Kidney epithelial cell (primary cell): ENCODE results near the gene NCOA3. TPM values are rescaled to one million over a fixed set of nuclear protein-coding genes. Genes with fewer than 3 reads are reported as not detected.

ENCODE experiments used
- DNase-seq: peaks from one replicate; pipeline ENCODE4 v3.0.0-alpha.2; 2010; ENCODE audit warnings: low read depth
- H3K27me3 ChIP-seq: 2 replicates; pipeline ENCODE4 v1.6.0; 2011; ENCODE audit warnings: low read length; ENCODE audit not compliant: control insufficient read depth, insufficient read depth
- H3K36me3 ChIP-seq: 2 replicates; pipeline ENCODE4 v1.5.1; 2011; ENCODE audit warnings: low read length; ENCODE audit not compliant: control insufficient read depth, insufficient read depth
- H3K4me3 ChIP-seq: 2 replicates; pipeline ENCODE4 v1.5.1; 2011; ENCODE audit warnings: low read depth, mild to moderate bottlenecking, control low read depth, low read length
- CTCF ChIP-seq: IDR thresholded peaks from 2 replicates; pipeline ENCODE4 v1.5.1; 2011; ENCODE audit warnings: mild to moderate bottlenecking, moderate library complexity, low read length, control low read depth, inconsistent platforms; ENCODE audit not compliant: insufficient read depth, poor library complexity, severe bottlenecking
- total RNA-seq: library from RNA; depleted of rRNA; stranded (reverse); fragments of >200 nt; gene quantifications from 2 replicates; pipeline ENCODE4 v1.2.3, GENCODE V29; 2015

NCOA3 gene
- total RNA-seq, 1 donor from 2014 or later = 27.3 TPM

- H3K36me3 ChIP-seq = no peaks in the 10 kb centered on the region
- no peak overlapping the region for H3K4me3 ChIP-seq
- no peaks in the 10 kb centered on the region for H3K27me3 ChIP-seq
- no peak for DNase-seq
- no peak for TF ChIP-seq CTCF
Observed at GRCh38 chr20:47606414-47606982, 104.8 kb downstream of the NCOA3 start.

- no peak for TF ChIP-seq CTCF
- H3K4me3 ChIP-seq = no peak overlapping the region
- no peaks in the 10 kb centered on the region for H3K27me3 ChIP-seq
- peak; percentile 28 for DNase-seq
- no peaks in the 10 kb centered on the region for H3K36me3 ChIP-seq
Observed at GRCh38 chr20:47606983-47607613, 105.4 kb downstream of the NCOA3 start.

GRCh38 chr20:47609001-47609400 is 107.3 kb downstream of the NCOA3 start:
- no peak for TF ChIP-seq CTCF
- DNase-seq = no peak
- Histone ChIP-seq H3K27me3 (no peaks in the 10 kb centered on the region), H3K4me3 (no peak overlapping the region), H3K36me3 (no peaks in the 10 kb centered on the region)

- TF ChIP-seq CTCF = no peak
- peak; percentile 85 for DNase-seq
- no peak overlapping the region for H3K4me3 ChIP-seq
- H3K36me3 ChIP-seq = no peaks in the 10 kb centered on the region
- no peaks in the 10 kb centered on the region for H3K27me3 ChIP-seq
Observed at GRCh38 chr20:47610247-47610944, 108.7 kb downstream of the NCOA3 start.

- no peak for DNase-seq
- no peak for TF ChIP-seq CTCF
- no peak overlapping the region for H3K4me3 ChIP-seq
- no peaks in the 10 kb centered on the region for H3K27me3 ChIP-seq
- no peaks in the 10 kb centered on the region for H3K36me3 ChIP-seq
Observed at GRCh38 chr20:47610945-47611250, 109.2 kb downstream of the NCOA3 start.
